Testis (tissue), 2 donors: ENCODE data around the gene C6orf89.

ENCODE experiments used
- POLR2A ChIP-seq: fragments of 450-650 bp; IDR thresholded peaks from one replicate; pipeline ENCODE4 v1.6.1; 2017; ENCODE audit warnings: antibody characterized with exemption, mild to moderate bottlenecking, moderate library complexity
- TF ChIP-seq, protein P1 (sequence below), 3 experiments: fragments of 450-650 bp in 2 of 3; fragments of 200-600 bp in 1 of 3; sonication (generic) in 1 of 3; IDR thresholded peaks; one replicate each; pipeline ENCODE4 v1.5.1; 2016 to 2019; ENCODE audit warnings: antibody characterized with exemption in 3 of 3, mild to moderate bottlenecking in 2 of 3, moderate library complexity in 1 of 3

GRCh38 chr6:36937896-36938295 is 52.1 kb downstream of the C6orf89 start:
- TF ChIP-seq, protein P1, sequence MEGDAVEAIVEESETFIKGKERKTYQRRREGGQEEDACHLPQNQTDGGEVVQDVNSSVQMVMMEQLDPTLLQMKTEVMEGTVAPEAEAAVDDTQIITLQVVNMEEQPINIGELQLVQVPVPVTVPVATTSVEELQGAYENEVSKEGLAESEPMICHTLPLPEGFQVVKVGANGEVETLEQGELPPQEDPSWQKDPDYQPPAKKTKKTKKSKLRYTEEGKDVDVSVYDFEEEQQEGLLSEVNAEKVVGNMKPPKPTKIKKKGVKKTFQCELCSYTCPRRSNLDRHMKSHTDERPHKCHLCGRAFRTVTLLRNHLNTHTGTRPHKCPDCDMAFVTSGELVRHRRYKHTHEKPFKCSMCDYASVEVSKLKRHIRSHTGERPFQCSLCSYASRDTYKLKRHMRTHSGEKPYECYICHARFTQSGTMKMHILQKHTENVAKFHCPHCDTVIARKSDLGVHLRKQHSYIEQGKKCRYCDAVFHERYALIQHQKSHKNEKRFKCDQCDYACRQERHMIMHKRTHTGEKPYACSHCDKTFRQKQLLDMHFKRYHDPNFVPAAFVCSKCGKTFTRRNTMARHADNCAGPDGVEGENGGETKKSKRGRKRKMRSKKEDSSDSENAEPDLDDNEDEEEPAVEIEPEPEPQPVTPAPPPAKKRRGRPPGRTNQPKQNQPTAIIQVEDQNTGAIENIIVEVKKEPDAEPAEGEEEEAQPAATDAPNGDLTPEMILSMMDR (IDR thresholded peaks at IDR 0.05): no peak
- no peak for TF ChIP-seq POLR2A
